RWPE1 (cell line): ENCODE measurements around the gene AEN.

Source experiments
- CTCF ChIA-PET: fragments of 350-600 bp; sonication (Branson Sonifier 250); formaldehyde crosslinking; extraction: SDS; loops from one replicate; lab custom pipeline; 2021; lab: Yijun Ruan, JAX
- POLR2A ChIA-PET: fragments of 400-600 bp; formaldehyde crosslinking; extraction: SDS; loops from one replicate; lab custom pipeline; 2020; ENCODE audit warnings: antibody characterized with exemption; ENCODE audit not compliant: low non-redundant PET; lab: Yijun Ruan, JAX
- DNase-seq: peaks from one replicate; pipeline ENCODE4 v3.0.0; 2012; ENCODE audit warnings: low spot score
- H3K27ac ChIP-seq: fragments of 450-650 bp; 2 replicates; pipeline ENCODE4 v1.5.1; 2017
- TF ChIP-seq, protein P1 (sequence below): fragments of 450-650 bp; conservative IDR thresholded peaks from 2 replicates; pipeline ENCODE4 v1.5.1; 2017; ENCODE audit warnings: low read depth, mild to moderate bottlenecking

AEN gene

DNA sequence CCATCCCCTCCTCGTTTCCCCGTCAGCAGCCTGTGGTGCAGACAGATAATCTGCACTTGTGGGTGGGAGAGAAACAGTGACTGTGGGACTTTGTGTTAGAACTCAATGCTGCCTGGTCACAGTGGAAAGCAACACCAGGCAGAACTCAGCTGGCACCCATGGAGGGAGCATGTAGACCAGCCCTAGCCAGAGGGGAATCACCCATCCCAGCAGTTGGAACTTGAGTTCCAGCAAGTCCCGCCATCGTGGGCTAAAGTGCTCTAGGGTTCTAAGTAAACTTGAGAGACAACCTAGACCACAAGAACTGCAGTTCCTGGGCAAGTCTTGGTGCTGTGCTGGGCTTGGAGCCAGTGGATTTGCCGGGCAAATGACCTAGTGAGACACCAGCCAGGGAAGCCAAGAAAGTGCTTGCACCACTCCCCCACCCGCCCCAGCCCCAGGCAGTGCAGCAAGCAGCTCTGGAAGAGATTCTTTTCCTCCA lies 42.0 kb downstream of the AEN start:
- no peak for DNase-seq
- POLR2A ChIA-PET, result no interaction called here
- H3K27ac ChIP-seq, result peak overlapping the region; percentile 72
- TF ChIP-seq, protein P1, sequence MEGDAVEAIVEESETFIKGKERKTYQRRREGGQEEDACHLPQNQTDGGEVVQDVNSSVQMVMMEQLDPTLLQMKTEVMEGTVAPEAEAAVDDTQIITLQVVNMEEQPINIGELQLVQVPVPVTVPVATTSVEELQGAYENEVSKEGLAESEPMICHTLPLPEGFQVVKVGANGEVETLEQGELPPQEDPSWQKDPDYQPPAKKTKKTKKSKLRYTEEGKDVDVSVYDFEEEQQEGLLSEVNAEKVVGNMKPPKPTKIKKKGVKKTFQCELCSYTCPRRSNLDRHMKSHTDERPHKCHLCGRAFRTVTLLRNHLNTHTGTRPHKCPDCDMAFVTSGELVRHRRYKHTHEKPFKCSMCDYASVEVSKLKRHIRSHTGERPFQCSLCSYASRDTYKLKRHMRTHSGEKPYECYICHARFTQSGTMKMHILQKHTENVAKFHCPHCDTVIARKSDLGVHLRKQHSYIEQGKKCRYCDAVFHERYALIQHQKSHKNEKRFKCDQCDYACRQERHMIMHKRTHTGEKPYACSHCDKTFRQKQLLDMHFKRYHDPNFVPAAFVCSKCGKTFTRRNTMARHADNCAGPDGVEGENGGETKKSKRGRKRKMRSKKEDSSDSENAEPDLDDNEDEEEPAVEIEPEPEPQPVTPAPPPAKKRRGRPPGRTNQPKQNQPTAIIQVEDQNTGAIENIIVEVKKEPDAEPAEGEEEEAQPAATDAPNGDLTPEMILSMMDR, result no peak
- CTCF ChIA-PET, result no interaction called here

DNA sequence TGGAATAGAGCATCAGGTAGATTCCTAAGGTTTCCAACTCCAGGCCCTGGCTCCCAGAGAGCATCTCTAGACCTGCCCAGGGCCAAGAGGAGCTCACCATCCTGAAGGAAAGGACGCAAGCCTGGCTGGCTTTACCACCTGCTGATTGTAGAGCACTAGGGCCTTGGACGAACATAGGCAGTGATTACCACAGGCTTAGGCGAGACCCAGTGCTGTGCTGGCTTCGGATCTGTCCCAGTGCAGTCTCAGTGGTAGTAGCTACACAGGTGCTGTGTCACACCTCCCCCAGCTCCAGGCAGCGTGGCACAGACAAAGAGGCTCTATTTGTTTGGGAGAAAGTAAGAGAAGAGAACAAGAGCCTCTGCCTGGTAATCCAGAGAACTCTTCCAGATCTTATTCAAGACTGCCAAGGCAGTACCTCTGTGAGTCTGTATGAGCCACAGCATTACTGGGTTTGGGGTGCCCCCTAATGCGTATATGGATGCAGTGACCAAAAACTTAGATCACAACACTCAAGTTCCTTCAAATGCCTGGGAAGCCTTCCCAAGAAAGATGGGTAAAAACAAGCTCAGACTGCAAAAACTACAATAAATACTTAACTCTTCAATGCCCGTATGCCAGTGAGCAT lies 43.1 kb downstream of the AEN start:
- CTCF ChIA-PET, result interaction anchor here (0.6 kb wide), 1 partner anchor 63 kb away, joined by 3 read pairs; no protein-coding TSS in a partner anchor
- H3K27ac ChIP-seq, result no peak overlapping the region
- TF ChIP-seq, protein P1, result no peak
- no peak for DNase-seq
- POLR2A ChIA-PET, result no interaction called here

DNA sequence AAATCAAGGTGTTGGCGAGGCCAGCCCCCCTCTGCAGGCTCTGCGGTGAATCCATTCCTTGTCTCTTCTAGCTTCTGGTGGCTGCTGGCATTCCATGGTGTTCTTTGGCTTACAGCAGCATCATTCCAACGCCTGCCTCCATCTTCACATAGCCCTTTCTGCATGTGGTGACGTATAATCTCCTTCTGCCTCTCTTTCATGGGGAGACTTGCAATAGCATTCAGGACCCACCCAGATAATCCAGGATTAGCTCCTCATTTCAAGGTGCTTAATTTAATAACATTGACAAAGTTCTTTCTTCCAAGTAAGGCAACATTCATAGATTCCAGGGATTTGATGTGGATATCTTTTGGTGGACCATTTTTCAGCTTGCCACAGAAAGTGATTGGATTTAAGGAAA lies 53.5 kb downstream of the AEN start:
- ChIA-PET POLR2A (no interaction called here), CTCF (no interaction called here)
- DNase-seq, result no peak
- H3K27ac ChIP-seq, result no peak overlapping the region
- TF ChIP-seq, protein P1, result no peak

DNA sequence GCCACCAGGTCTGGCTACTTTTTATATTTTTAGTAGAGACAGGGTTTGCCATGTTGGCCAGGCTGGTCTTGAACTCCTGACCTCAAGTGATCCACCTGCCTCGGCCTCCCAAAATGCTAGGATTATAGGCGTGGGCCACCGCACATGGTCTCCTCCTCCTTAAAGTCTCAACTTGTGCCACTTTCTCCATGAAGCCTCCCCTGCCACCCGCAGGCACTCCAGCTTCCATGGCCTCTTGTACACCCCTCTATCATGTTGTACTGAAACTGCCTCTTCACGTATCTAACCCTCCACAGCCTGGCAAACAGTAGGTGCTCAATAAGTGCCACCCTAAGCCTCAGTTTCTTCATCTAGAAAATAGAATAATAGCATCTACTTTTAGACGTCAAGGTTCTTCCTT lies 57.6 kb downstream of the AEN start:
- POLR2A ChIA-PET, result no interaction called here
- H3K27ac ChIP-seq, result no peak overlapping the region
- TF ChIP-seq, protein P1, result no peak
- DNase-seq, result no peak
- CTCF ChIA-PET, result interaction anchor here (0.7 kb wide), 1 partner anchor 226 kb away, joined by 3 read pairs; no protein-coding TSS in a partner anchor

DNA sequence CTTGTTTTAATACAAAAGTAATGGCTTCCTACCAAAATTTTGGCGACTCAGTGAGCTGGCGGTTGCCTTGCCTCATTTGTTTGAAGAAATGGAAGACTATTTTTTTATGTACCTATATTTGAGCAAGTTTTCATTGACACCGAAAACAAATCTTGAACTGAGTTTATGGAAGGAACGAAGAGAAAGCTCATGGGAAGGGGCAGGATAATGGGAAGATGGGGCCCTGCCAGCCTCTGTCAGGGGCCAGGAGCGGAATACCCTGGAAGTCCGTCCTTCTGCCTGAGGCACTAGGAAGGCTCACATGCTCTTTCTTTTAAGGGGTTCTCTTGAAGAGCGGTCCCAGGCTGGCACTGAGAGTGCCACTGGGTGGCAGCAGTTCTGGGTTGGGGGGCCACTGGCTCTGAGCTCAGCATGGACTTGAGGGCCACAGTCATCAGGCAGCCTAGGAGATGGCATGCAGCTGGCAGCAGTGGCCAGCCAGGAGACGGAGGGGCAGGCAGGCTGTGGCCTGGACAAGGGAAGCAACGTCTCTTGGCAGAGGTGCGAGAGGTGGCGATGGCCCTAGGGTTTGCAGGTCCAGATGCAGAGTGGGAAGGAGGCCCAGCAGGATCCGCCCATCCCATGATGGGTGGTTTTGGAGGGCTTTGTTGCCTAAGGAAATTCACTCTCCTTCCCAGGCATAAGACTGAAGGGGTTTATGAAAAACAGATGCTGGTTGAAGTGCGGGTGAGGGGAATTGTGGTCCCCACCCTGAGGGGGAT lies 59.3 kb downstream of the AEN start:
- CTCF ChIA-PET, result interaction anchor here (0.6 kb wide), 2 partner anchors 15 to 154 kb away, joined by 3 read pairs; no protein-coding TSS in a partner anchor
- TF ChIP-seq, protein P1, result no peak
- DNase-seq, result no peak
- H3K27ac ChIP-seq, result no peak overlapping the region
- POLR2A ChIA-PET, result no interaction called here

DNA sequence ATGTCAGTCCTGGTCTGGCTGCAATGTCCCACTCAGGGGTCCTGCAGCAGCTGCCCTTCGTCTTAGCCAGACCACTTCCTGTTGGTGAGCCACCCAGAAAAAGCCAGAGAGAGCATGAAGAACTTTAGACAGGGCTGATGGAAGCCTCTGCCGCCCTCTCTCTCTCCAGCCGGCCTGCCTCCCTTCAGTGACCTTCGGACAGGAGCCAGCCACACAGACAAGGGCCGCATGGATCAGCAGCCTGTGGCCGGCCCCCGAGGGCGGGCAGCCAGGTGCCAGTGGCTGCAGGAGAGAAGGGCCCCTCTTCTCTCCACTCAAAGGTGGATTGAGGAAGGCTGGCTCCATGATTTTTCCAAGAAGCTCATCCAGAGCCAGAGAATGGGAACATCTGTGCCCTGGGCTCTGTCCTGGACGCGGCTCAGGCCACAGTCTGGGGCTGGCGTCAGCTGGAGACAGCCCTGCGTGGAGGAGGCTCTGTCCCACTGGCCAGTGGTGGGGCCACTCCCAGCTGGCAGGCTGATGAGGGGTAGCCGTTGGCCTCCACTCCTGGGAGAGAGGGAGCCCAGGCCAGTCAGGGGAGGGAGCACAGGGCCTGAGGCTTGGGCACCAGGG lies 60.6 kb downstream of the AEN start:
- ChIA-PET CTCF (interaction anchor here (0.6 kb wide), 2 partner anchors 152 to 1902 kb away, joined by 3 read pairs; no protein-coding TSS in a partner anchor), POLR2A (no interaction called here)
- H3K27ac ChIP-seq, result no peak overlapping the region
- DNase-seq, result no peak
- TF ChIP-seq, protein P1, result no peak
